HG02798 (cell line): ENCODE measurements around the gene ASH1L.
"Not testable (repeated sequence)": the region's sequence is repeated elsewhere in the genome, so short reads cannot be mapped to it uniquely, and the experiment has no call there.

Experiments
- ATAC-seq: cut with Tn5 transposase; IDR thresholded peaks from one replicate; pipeline ENCODE4 v1.9.1; 2021; ENCODE audit warnings: mild to moderate bottlenecking; ENCODE audit not compliant: unreplicated experiment, poor library complexity

ASH1L gene

GRCh38 chr1:155499953-155500639, 62.5 kb downstream of the ASH1L start:
- no peak for ATAC-seq

DNA sequence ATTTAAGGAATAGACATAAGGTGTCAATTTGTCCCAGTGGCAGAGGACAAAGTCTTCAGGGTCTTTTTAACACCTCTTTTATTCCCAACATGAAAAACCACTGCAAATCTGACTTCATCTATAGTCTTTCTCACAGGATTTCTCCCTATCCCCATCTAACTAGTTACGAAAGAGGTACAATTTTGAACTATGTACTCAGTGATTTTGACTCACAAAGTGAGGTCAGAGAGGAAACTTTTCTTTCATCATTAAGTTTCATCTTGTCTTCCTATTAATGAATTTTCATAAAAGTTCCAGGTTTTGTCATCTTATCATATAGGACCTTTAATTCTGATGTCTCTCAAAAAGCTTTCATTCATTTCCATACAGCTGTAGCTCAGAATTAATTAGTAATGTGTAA, 63.3 kb downstream of the ASH1L start:
- no peak for ATAC-seq

DNA sequence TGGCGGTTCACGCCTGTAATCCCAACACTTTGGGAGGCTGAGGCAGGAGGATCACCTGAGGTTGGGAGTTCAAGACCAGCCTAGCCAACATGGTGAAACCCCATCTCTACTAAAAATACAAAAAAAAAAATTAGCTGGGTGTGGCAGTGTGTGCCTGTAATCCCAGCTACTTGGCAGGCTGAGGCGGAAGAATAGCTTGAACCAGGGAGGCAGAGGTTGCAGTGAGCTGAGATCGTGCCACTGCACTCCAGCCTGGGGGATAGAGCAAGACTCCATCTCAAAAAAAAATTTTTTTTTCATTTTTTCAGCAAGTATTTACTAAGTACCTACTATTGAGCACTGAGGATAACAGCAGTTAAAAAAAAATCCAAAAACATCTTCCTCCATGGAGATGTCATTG, 69.0 kb downstream of the ASH1L start:
- ATAC-seq = not testable (repeated sequence)

DNA sequence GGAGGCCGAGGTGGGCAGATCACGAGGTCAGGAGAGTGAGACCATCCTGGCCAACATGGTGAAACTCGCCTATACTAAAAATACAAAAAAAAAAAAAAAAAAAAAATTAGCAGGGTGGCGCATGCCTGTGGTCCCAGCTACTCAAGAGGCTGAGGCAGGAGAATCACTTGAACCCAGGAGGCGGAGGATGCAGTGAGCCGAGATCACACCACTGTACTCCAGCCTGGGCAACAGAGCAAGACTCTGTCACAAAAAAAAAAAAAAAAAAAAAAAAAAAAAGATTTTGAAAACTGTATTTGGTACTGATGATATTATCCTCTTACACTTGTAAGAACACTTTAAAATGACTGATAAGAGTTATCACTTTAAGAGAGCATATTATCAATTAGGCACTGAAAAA, 74.2 kb downstream of the ASH1L start:
- not testable (repeated sequence) for ATAC-seq

DNA sequence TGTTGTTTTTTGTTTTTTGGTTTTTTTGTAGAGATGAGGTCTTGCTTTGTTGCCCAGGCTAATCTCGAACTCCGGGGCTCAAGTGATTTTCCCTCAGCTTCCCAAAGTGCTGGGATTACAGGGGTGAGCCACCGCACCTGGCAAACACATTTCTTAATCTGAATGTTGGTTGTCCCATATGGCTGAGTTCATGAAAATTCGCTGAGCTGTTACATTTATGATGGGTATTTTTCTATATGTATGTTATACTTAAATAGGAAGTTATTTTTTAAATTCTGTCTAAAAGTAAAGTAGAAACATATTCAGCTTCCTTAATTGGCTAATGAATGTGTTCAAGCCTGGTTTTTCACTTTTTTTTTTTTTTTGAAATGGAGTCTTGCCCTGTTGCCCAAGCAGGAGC, 75.1 kb downstream of the ASH1L start:
- ATAC-seq = no peak

DNA sequence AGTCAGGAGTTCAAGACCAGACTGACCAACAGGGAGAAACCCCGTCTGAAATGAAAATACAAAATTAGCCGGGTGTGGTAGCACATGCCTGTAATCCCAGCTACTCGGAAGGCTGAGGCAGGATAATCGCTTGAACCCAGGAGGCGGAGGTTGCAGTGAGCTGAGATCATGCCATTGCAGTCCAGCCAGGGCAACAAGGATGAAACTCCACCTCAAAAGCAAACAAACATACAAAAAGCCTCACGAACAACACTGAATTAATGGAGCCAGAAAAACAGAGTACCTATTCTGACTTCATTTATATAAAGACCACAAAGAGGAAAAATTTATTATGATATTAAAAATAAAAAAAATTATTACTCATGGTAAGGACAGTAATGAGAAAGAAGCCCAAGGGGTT, 75.7 kb downstream of the ASH1L start:
- ATAC-seq = not testable (repeated sequence)

DNA sequence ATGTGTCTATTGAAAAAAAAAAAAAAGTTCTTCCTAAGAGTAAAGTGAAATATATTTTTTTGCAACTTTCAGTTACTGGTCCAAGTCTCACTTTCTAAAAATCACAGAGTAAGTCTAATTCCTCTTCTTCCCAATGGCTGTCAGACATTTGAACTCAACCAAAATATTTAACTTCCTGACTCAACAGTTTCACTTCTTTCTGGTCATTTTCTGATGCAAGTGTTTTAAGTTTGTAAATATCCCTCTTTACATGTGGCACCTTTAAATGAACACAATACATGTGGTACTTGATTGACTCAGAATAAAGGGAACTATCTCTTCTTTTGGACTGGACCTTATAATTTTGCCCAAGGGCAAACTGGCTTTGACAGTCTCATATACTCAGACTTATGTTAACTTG, 76.7 kb downstream of the ASH1L start:
- no peak for ATAC-seq

GRCh38 chr1:155485222-155485621, 77.4 kb downstream of the ASH1L start:
- no peak for ATAC-seq

- ATAC-seq = no peak
These were observed 80.8 kb downstream of the ASH1L start for GRCh38 chr1:155481741-155482241.

GRCh38 chr1:155479205-155479604, 83.4 kb downstream of the ASH1L start:
- ATAC-seq = no peak

GRCh38 chr1:155478270-155478852, 84.2 kb downstream of the ASH1L start:
- ATAC-seq = no peak

DNA sequence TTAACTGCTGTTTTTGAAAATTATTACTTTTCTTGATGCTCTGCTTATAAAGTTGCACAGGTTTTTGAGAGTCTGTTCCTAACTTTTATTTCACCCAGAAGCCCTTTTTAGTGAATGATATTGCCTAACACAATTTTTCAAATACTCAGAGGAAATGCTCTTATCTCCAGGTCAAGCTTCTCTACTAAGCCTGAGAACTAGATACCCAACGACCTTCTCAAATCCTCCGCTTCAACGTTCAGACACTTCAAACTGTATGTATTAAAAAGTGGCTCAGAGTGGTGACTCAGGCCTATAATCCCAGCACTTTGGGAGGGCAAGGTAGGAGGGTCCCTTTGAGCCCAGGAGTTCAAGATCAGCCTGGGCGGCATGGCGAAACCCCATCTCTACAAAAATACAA, 88.5 kb downstream of the ASH1L start:
- no peak for ATAC-seq

DNA sequence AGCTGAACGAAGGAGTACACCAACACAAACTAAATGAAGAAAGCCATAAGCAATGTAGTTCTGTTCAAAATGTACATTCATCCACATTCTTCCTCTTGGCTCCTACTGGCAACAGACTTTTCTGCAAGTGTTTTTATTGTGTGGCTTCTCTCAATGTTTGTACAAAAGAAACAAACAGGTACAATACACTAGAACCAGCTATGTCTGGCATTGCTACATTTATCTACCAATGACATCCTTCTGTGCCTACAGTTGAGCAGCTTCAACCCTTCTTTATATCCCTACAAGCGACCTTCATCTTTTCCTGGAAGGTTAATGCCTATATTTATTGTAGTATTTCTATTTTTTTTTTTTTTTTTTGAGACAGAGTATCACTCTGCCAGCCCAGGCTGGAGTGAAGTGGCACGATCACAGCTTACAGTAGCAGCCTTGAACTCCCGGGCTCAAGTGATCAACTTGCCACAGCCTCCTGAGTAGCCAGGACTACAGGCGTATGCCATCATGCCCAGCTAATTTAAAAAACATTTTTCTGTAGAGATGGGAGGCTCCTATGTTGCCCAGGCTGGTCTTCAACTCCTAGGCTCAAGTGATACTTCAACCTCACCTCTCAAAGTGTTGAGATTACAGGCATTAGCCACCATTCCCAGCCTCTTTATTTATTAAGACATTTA, 89.3 kb downstream of the ASH1L start:
- no peak for ATAC-seq

GRCh38 chr1:155472491-155473083, 90.0 kb downstream of the ASH1L start:
- ATAC-seq = no peak

DNA sequence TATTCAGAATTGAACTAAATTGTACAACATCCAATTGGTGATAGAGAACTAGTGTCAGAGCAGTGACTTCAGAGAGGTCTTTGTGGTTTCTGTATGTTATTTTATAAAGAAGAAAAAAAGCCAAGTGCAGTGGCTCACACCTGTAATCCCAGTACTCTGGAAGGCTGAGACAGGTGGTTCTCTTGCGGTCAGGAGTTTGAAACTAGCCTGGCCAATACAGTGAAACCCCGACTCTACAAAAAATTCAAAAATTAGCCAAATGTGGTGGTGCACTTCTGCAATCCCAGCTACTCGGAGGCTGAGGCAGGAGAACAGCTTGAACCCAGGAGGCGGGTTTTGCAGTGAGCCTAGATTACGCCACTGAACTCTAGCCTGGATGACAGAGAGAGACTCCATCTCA, 90.7 kb downstream of the ASH1L start:
- ATAC-seq = no peak

DNA sequence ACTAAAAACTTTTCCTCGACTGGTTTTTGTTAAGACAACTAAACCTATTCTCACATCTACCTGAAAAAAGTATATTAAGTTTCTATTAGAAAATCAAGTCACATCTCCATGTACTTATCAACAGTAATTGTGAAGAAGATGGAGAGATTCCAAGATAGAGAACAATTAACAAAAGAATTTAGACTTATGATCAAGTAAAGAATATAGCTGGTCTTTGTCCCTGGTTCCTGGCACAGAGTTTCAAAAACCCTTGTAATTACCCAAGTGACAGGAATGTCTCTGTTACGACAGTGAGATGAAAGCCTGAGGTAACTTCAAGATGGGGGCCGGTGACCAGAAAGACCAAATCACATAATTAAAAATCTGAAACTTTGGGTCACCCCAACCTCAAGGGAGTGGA, 91.6 kb downstream of the ASH1L start:
- ATAC-seq = no peak

GRCh38 chr1:155466996-155467395, 95.6 kb downstream of the ASH1L start:
- ATAC-seq = no peak

DNA sequence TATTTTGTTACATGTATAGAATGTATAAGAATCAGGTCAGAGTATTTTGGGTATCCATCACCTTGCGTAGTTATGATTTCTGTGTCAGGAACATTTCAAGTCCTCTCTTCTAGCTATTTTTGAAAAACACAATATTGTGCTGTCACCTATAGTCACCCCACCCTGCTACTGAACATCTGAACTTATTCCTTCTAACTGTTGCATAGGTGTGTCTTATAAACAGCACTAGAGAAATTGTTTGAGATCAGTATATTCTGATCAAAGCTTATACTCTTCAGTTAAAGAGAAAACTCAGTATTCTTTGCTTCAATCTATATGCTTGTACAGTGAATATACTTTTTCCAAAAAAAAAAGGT, 96.0 kb downstream of the ASH1L start:
- ATAC-seq = no peak

GRCh38 chr1:155463865-155464650, 98.5 kb downstream of the ASH1L start:
- no peak for ATAC-seq

- no peak for ATAC-seq
These were observed 104.5 kb downstream of the ASH1L start for GRCh38 chr1:155458111-155458510.

GRCh38 chr1:155457266-155457665, 105.3 kb downstream of the ASH1L start:
- ATAC-seq = no peak
